A673 (cell line): ENCODE measurements around the gene STARD13.

Source experiments
- EZH2 ChIP-seq: fragments of 200-600 bp; sonication (generic); IDR thresholded peaks from 2 replicates; pipeline ENCODE4 v1.6.1; 2017; ENCODE audit warnings: borderline replicate concordance, low read depth, mild to moderate bottlenecking, mixed read lengths, antibody characterized with exemption, low read length; ENCODE audit not compliant: poor library complexity, severe bottlenecking
- TF ChIP-seq, protein P1 (sequence below): fragments of 300-800, 200-600 bp; sonication (generic); conservative IDR thresholded peaks from 2 replicates; pipeline ENCODE4 v1.5.1; 2017; ENCODE audit warnings: low read depth, mild to moderate bottlenecking, antibody characterized with exemption, low read length, moderate library complexity, mixed read lengths

DNA sequence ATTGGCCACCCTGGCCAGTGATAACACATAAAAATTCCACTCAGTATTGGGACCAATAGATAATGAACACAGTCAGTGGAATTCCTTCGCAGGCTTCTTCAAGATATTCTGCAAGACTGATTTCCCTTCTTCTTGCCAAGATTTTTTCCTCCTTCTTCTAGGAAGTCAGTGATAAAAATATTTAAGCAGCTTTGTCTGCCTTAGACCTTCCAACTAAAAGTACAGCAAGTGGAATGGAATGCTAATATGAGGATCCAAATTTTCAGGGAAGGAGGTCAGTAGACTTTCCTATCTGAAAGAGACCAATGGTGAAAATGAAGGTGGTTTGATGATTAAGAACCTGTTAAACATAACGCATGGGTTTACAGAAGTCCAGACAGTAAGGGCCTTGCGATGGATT is 9.6 kb downstream of the STARD13 start:
- TF ChIP-seq EZH2: no peak
- TF ChIP-seq, protein P1, sequence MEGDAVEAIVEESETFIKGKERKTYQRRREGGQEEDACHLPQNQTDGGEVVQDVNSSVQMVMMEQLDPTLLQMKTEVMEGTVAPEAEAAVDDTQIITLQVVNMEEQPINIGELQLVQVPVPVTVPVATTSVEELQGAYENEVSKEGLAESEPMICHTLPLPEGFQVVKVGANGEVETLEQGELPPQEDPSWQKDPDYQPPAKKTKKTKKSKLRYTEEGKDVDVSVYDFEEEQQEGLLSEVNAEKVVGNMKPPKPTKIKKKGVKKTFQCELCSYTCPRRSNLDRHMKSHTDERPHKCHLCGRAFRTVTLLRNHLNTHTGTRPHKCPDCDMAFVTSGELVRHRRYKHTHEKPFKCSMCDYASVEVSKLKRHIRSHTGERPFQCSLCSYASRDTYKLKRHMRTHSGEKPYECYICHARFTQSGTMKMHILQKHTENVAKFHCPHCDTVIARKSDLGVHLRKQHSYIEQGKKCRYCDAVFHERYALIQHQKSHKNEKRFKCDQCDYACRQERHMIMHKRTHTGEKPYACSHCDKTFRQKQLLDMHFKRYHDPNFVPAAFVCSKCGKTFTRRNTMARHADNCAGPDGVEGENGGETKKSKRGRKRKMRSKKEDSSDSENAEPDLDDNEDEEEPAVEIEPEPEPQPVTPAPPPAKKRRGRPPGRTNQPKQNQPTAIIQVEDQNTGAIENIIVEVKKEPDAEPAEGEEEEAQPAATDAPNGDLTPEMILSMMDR: no peak
